Activated T-cell treated with anti-CD3 and anti-CD28 coated beads, Interleukin-2, amount 50 U/mL, for 72 hours (primary cell): ENCODE data around the gene RYR2. TPM values are rescaled to one million over a fixed set of nuclear protein-coding genes. Genes with fewer than 3 reads are reported as not detected.

Experiments
- ATAC-seq, 2 donors: fragments of 150-1000 bp; cut with Tn5 transposase; replicated peaks in 1 of 2; 2 replicates each; pipeline ENCODE4 v1.10.0; 2021; ENCODE audit warnings: moderate library complexity in 2 of 2, mild to moderate bottlenecking in 1 of 2
- DNase-seq, 2 donors: peaks; one replicate each; pipeline ENCODE4 v3.0.0; 2021 to 2022; ENCODE audit warnings: mixed read lengths in 1 of 2
- H3K27ac Mint-ChIP-seq: one replicate; pipeline ENCODE4 v1.8.0; 2022; ENCODE audit warnings: mild to moderate bottlenecking, moderate library complexity, mixed read lengths
- H3K27me3 Mint-ChIP-seq: one replicate; pipeline ENCODE4 v1.8.0; 2022; ENCODE audit warnings: low read depth, mixed read lengths
- H3K36me3 Mint-ChIP-seq, 2 donors: one replicate each; pipeline ENCODE4 v1.8.0; 2022; ENCODE audit warnings: mixed read lengths in 2 of 2, mild to moderate bottlenecking in 1 of 2; ENCODE audit not compliant: insufficient read depth in 2 of 2
- H3K4me1 Mint-ChIP-seq: one replicate; pipeline ENCODE4 v1.8.0; 2022; ENCODE audit warnings: low read depth, mixed read lengths
- H3K4me3 Mint-ChIP-seq, 2 donors: one replicate each; pipeline ENCODE4 v1.8.0; 2022; ENCODE audit warnings: mild to moderate bottlenecking in 2 of 2, mixed read lengths in 2 of 2, moderate library complexity in 2 of 2
- H3K9me3 Mint-ChIP-seq, 2 donors: one replicate each; pipeline ENCODE4 v1.8.0; 2022; ENCODE audit warnings: mixed read lengths in 2 of 2
- total RNA-seq, 2 donors: library from RNA; stranded (reverse); gene quantifications; one replicate each; pipeline ENCODE4 v1.2.3, GENCODE V29; 2022

RYR2 gene
- total RNA-seq, 2 donors from 2014 or later: 0.02 to 0.19 TPM

- H3K9me3 Mint-ChIP-seq: peaks cover 0 to 2% of the 10 kb centered on the region in 2 donors
- DNase-seq (no peak), ATAC-seq (no peak)
- H3K4me1 Mint-ChIP-seq: no peaks in the 10 kb centered on the region
- no peaks in the 10 kb centered on the region for H3K36me3 Mint-ChIP-seq
- H3K27ac Mint-ChIP-seq: no peak overlapping the region
- H3K27me3 Mint-ChIP-seq: no peaks in the 10 kb centered on the region
- no peak overlapping the region for H3K4me3 Mint-ChIP-seq
These were observed 486.6 kb downstream of the RYR2 start for GRCh38 chr1:237528545-237528944.

GRCh38 chr1:237539055-237539454 is 497.1 kb downstream of the RYR2 start:
- DNase-seq (no peak), ATAC-seq (no peak)
- H3K36me3 Mint-ChIP-seq: no peaks in the 10 kb centered on the region
- H3K4me1 Mint-ChIP-seq: no peaks in the 10 kb centered on the region
- no peak overlapping the region for H3K4me3 Mint-ChIP-seq
- no peaks in the 10 kb centered on the region for H3K27me3 Mint-ChIP-seq
- H3K27ac Mint-ChIP-seq: no peak overlapping the region
- no peaks in the 10 kb centered on the region for H3K9me3 Mint-ChIP-seq

- ATAC-seq (no peak), DNase-seq (no peak)
- Mint-ChIP-seq H3K4me3 (no peak overlapping the region), H3K36me3 (no peaks in the 10 kb centered on the region), H3K27me3 (no peaks in the 10 kb centered on the region), H3K27ac (no peak overlapping the region), H3K9me3 (no peaks in the 10 kb centered on the region), H3K4me1 (no peaks in the 10 kb centered on the region)
These were observed 500.8 kb downstream of the RYR2 start for GRCh38 chr1:237542525-237543418.

- Mint-ChIP-seq H3K27ac (no peak overlapping the region), H3K4me3 (no peak overlapping the region), H3K27me3 (no peaks in the 10 kb centered on the region), H3K4me1 (no peaks in the 10 kb centered on the region), H3K9me3 (peaks cover 0 to 1% of the 10 kb centered on the region in 2 donors), H3K36me3 (no peaks in the 10 kb centered on the region)
- DNase-seq (no peak), ATAC-seq (no peak)
These were observed 511.1 kb downstream of the RYR2 start for GRCh38 chr1:237553078-237553477.

GRCh38 chr1:237556911-237557310 is 514.9 kb downstream of the RYR2 start:
- no peak for ATAC-seq
- Mint-ChIP-seq H3K4me1 (no peaks in the 10 kb centered on the region), H3K27me3 (peaks cover 12% of the 10 kb centered on the region), H3K36me3 (peaks cover 0 to 2% of the 10 kb centered on the region in 2 donors), H3K9me3 (peaks cover 0 to 1% of the 10 kb centered on the region in 2 donors), H3K27ac (no peak overlapping the region), H3K4me3 (no peak overlapping the region)
- no peak for DNase-seq

- no peaks in the 10 kb centered on the region for H3K4me1 Mint-ChIP-seq
- H3K4me3 Mint-ChIP-seq: no peak overlapping the region
- peaks cover 12% of the 10 kb centered on the region for H3K27me3 Mint-ChIP-seq
- H3K36me3 Mint-ChIP-seq: peaks cover 0 to 2% of the 10 kb centered on the region in 2 donors
- ATAC-seq: peak; percentile 60 to 72
- no peak overlapping the region for H3K27ac Mint-ChIP-seq
- H3K9me3 Mint-ChIP-seq: peaks cover 0 to 1% of the 10 kb centered on the region in 2 donors
- peak in 1 of 2 donors; percentile 3 for DNase-seq
These were observed 520.3 kb downstream of the RYR2 start for GRCh38 chr1:237562242-237562823.

GRCh38 chr1:237565236-237565635 is 523.3 kb downstream of the RYR2 start:
- H3K4me1 Mint-ChIP-seq: no peaks in the 10 kb centered on the region
- H3K27me3 Mint-ChIP-seq: peaks cover 12% of the 10 kb centered on the region
- no peak overlapping the region for H3K4me3 Mint-ChIP-seq
- no peak overlapping the region for H3K27ac Mint-ChIP-seq
- H3K9me3 Mint-ChIP-seq: no peaks in the 10 kb centered on the region
- ATAC-seq (no peak), DNase-seq (no peak)
- no peaks in the 10 kb centered on the region for H3K36me3 Mint-ChIP-seq

GRCh38 chr1:237566581-237566980 is 524.6 kb downstream of the RYR2 start:
- H3K9me3 Mint-ChIP-seq: no peaks in the 10 kb centered on the region
- no peak overlapping the region for H3K27ac Mint-ChIP-seq
- no peaks in the 10 kb centered on the region for H3K4me1 Mint-ChIP-seq

GRCh38 chr1:237568955-237569354 is 527.0 kb downstream of the RYR2 start:
- H3K4me3 Mint-ChIP-seq: no peak overlapping the region
- H3K36me3 Mint-ChIP-seq: no peaks in the 10 kb centered on the region
- ATAC-seq: no peak
- no peaks in the 10 kb centered on the region for H3K4me1 Mint-ChIP-seq
- no peak for DNase-seq
- H3K27ac Mint-ChIP-seq: no peak overlapping the region
- H3K27me3 Mint-ChIP-seq: no peaks in the 10 kb centered on the region
- H3K9me3 Mint-ChIP-seq: no peaks in the 10 kb centered on the region

More at GRCh38 chr1:237566581-237566980, 524.6 kb downstream of the RYR2 start:
- DNase-seq (no peak), ATAC-seq (no peak)
- Mint-ChIP-seq H3K36me3 (no peaks in the 10 kb centered on the region), H3K4me3 (no peak overlapping the region), H3K27me3 (peaks cover under 1% of the 10 kb centered on the region)

- Mint-ChIP-seq H3K36me3 (no peaks in the 10 kb centered on the region), H3K4me1 (no peaks in the 10 kb centered on the region), H3K9me3 (no peaks in the 10 kb centered on the region), H3K27me3 (no peaks in the 10 kb centered on the region), H3K4me3 (no peak overlapping the region), H3K27ac (no peak overlapping the region)
- ATAC-seq (no peak), DNase-seq (no peak)
These were observed 528.5 kb downstream of the RYR2 start for GRCh38 chr1:237570530-237570929.

GRCh38 chr1:237574536-237574935 is 532.6 kb downstream of the RYR2 start:
- H3K9me3 Mint-ChIP-seq: peaks cover 7 to 9% of the 10 kb centered on the region in 2 donors
- H3K4me1 Mint-ChIP-seq: no peaks in the 10 kb centered on the region
- H3K27ac Mint-ChIP-seq: no peak overlapping the region
- no peaks in the 10 kb centered on the region for H3K36me3 Mint-ChIP-seq
- DNase-seq: no peak
- ATAC-seq: no peak
- H3K27me3 Mint-ChIP-seq: no peaks in the 10 kb centered on the region
- no peak overlapping the region for H3K4me3 Mint-ChIP-seq

- H3K27me3 Mint-ChIP-seq: no peaks in the 10 kb centered on the region
- ATAC-seq: no peak
- no peak overlapping the region for H3K4me3 Mint-ChIP-seq
These were observed 536.6 kb downstream of the RYR2 start for GRCh38 chr1:237578540-237578939.

GRCh38 chr1:237580726-237581125 is 538.7 kb downstream of the RYR2 start:
- peaks cover 7 to 9% of the 10 kb centered on the region in 2 donors for H3K9me3 Mint-ChIP-seq
- no peaks in the 10 kb centered on the region for H3K27me3 Mint-ChIP-seq
- no peaks in the 10 kb centered on the region for H3K4me1 Mint-ChIP-seq
- ATAC-seq (no peak), DNase-seq (no peak)
- H3K27ac Mint-ChIP-seq: no peak overlapping the region
- no peaks in the 10 kb centered on the region for H3K36me3 Mint-ChIP-seq
- H3K4me3 Mint-ChIP-seq: no peak overlapping the region

More at GRCh38 chr1:237578540-237578939, 536.6 kb downstream of the RYR2 start:
- no peak for DNase-seq
- H3K4me1 Mint-ChIP-seq: no peaks in the 10 kb centered on the region
- H3K9me3 Mint-ChIP-seq: peaks cover 7 to 9% of the 10 kb centered on the region in 2 donors
- no peaks in the 10 kb centered on the region for H3K36me3 Mint-ChIP-seq
- H3K27ac Mint-ChIP-seq: no peak overlapping the region
